NCI-H2227 (cell line): ENCODE measurements around the gene EPN1.
"Not testable (repeated sequence)": the region's sequence is repeated elsewhere in the genome, so short reads cannot be mapped to it uniquely, and the experiment has no call there.

Experiments
- DNase-seq: peaks from one replicate; lab custom pipeline; 2025; ENCODE audit not compliant: unreplicated experiment; lab: John Stamatoyannopoulos, UW

EPN1 gene

GRCh38 chr19:55717879-55718711, 43.1 kb downstream of the EPN1 start:
- not testable (repeated sequence) for DNase-seq

- DNase-seq = no peak
Observed at GRCh38 chr19:55720214-55720746, 45.3 kb downstream of the EPN1 start.

- DNase-seq = no peak
Observed at GRCh38 chr19:55720801-55721200, 45.8 kb downstream of the EPN1 start.

GRCh38 chr19:55723491-55723890, 48.5 kb downstream of the EPN1 start:
- no peak for DNase-seq

- DNase-seq = not testable (repeated sequence)
Observed at GRCh38 chr19:55730378-55730777, 55.4 kb downstream of the EPN1 start.

GRCh38 chr19:55738302-55738701, 63.3 kb downstream of the EPN1 start, which contains the start of gene NLRP9:
Gene NLRP9 (minus strand): TSS chr19:55738402. CDS start chr19:55738374, 28 bp downstream.
- no peak for DNase-seq

- DNase-seq = no peak
Observed at GRCh38 chr19:55750715-55751114, 75.7 kb downstream of the EPN1 start.

GRCh38 chr19:55753401-55753800, 78.4 kb downstream of the EPN1 start:
- DNase-seq = no peak

GRCh38 chr19:55756808-55757207, 81.8 kb downstream of the EPN1 start:
- not testable (repeated sequence) for DNase-seq

- not testable (repeated sequence) for DNase-seq
Observed at GRCh38 chr19:55758797-55759196, 83.8 kb downstream of the EPN1 start, which contains the start of gene RFPL4A. Gene RFPL4A (plus strand): TSS chr19:55759097. CDS start chr19:55761801, 2,704 bp downstream.
